Right lobe of liver (tissue), 4 donors: ENCODE results near the gene ZDHHC3.

Source experiments
- CTCF ChIP-seq, 4 donors: fragments of 200-600 bp in 3 of 4; fragments of 450-650 bp in 1 of 4; IDR thresholded peaks; one replicate each; pipeline versions ENCODE4 v1.5.1 to v1.8.0; 2016 to 2022; ENCODE audit warnings: antibody characterized with exemption in 4 of 4, mild to moderate bottlenecking in 2 of 4
- POLR2A ChIP-seq: fragments of 450-650 bp; IDR thresholded peaks from one replicate; pipeline ENCODE4 v1.6.1; 2017; ENCODE audit warnings: antibody characterized with exemption, mild to moderate bottlenecking
- donor health status: DM: no; HTN: no; CAD: no.
- donor health status: DM: no; HTN: no; CAD: no.
- donor health status: DM: no; HTN: yes; CAD: no.

DNA sequence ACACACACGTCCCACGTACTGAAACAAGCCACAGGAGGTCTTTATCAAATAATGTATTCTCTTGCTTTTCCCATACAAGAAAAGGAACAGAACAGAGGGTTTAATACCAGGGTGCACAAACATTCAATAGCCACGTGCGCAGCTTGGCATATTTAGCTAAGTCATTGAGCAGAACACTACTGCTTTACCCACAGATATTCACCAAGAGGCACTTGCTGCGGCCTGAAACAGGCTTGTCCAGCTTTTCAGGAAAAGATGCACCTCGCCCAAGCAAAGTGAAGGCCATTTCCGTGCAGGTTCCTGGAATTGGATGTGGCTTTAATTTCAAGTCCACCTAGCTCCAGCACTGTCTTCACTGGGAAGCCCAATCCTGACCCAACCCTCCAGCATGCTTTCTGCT lies 17.6 kb downstream of the ZDHHC3 start:
- TF ChIP-seq CTCF (IDR thresholded peaks at IDR 0.05) (no peak), POLR2A (no peak)
